GM21390 (cell line): ENCODE measurements around the gene SLC22A15.
A peak's percentile ranks its signal among the peaks of the same experiment; 100 is the strongest.
"Not testable (repeated sequence)": the region's sequence is repeated elsewhere in the genome, so short reads cannot be mapped to it uniquely, and the experiment has no call there.

Source experiments
- ATAC-seq: cut with Tn5 transposase; IDR thresholded peaks from one replicate; pipeline ENCODE4 v1.9.1; 2021; ENCODE audit not compliant: unreplicated experiment

The SLC22A15 gene

DNA sequence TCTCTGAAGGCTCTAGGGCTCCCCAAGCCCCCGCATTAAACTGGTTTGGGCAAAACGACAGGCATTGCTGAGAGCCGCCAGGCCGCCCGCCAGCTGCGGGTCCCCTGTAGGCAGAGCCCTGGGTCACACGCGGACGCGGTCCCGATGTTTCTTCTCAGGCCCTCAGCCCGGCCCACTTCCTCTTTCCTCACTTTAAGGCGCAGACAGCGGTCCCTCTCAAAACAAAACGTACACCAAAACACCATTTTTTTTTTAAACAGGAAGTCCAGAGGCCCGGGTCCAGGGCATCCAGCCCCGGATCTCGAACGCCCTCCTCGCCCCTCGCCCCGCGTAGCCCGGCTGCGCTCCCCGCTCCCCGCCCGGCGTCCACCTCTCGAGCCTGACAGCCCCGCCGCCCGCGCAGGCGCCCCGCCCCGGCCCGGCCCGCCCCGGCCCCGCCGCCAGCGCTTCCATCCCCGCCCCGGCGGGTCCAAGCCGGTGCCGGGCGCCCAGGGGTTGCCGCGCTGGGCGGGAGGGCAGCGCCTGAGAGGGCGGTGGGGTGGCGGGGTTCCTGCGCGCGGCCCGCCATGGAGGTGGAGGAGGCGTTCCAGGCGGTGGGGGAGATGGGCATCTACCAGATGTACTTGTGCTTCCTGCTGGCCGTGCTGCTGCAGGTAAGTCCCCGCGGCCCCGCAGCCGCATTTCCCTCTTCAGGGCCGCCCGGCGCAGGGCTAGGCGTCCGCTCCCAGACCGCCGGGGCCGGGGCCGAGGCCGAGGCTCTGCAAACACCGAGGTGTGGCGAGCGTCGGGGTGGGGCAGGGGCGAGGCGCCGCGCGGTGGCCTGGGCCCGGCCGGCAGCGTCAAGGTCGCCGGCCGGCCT lies at the start of gene SLC22A15:
SLC22A15 (plus strand) TSS at position 452 of the 859 bp plus-strand sequence; CDS start at position 567, 115 bp downstream.
- ATAC-seq, result peak; percentile 92

DNA sequence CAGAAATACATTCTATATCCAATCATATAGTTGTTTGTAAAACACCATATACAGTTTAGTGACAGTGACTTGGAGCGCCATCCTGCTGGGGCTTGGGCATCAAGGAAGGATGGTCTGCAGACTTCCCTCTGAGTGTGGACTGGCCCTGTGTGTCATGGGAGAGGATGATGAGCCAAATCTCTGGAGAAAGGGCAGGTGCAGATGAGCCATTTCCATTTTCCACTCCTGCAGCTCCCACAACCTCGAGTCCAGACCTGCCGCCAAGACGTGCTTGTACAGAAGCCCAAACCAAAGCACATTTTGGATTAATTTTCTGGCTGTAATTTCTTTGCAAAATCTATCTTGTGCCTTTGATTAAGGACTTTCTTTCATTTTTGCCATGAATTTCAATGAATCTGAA lies 48.3 kb upstream of the SLC22A15 start:
- no peak for ATAC-seq

DNA sequence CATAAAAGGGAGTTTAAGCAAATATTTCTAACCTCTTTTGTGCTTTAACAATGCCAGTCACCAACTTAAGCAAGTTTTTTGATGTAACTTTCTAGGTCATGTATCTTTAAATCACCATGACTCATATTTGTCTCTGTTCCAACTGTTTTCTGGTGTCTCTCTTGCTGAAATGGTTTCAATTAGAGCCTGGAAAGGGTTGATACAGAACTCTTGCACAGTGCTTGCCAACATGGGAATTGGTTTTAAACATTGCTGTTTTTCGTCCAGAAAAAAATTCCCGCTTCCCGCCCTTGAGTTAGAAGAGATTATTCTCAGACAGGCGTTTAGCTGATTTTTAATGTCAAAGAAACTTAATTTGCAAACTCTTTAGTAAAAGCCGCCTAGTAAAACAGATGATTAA lies 46.4 kb upstream of the SLC22A15 start:
- no peak for ATAC-seq

DNA sequence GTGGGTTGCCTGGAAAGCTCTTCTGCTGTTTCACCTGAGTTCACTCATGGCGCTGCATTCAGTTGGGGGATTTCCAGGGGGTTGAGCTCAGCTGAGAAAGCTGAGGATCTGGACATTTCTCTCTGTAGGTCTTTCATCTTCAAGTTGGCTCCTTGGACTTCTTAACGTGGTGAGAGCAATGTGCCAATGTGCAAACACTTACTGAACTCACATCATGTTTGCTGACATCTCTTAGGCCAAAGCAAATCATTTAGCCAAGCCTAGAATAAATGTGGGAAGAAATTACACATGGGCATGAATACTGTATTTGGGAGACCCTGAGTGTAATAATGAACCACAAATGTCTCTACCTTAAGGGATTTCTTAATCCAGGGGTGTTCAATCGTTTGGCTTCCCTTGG lies 42.7 kb upstream of the SLC22A15 start:
- no peak for ATAC-seq

DNA sequence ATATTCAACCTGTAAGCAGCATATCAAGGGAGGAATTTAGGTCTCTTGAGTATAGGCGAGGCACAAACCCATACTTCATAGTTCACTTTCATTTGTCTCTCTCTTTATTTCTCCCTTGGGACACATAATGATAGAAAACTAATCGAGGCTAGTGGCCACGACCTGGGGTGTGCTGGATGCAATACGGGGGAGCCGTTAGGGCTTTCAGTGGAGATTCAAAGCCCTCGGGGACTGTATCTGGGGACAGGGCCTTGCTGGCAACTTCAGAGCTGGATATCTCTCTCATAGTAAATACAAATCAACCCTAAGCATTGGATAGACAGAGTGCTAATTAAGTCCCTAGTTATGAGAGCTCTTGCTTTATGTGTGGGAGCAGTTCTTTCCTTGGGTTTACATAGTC lies 36.9 kb upstream of the SLC22A15 start:
- ATAC-seq, result no peak

DNA sequence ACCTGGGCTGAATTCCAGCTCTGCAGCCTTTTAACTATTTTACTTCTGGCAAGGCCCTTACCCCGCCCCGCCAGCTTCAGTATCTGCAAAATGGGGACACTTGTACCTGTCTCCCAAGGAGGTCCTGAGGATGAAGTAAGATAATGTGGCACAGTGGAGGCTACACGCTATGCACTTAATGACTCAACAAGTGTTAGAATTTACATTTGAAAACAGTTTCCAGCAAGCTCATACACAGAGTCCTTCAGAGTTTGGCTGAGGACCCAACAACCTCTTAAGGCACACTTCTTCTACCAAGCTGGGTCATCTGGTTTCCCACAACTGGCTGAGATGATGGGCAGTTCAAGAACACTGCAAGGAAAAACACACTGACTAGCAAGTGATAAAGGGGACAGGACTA lies 30.2 kb upstream of the SLC22A15 start:
- ATAC-seq, result no peak

DNA sequence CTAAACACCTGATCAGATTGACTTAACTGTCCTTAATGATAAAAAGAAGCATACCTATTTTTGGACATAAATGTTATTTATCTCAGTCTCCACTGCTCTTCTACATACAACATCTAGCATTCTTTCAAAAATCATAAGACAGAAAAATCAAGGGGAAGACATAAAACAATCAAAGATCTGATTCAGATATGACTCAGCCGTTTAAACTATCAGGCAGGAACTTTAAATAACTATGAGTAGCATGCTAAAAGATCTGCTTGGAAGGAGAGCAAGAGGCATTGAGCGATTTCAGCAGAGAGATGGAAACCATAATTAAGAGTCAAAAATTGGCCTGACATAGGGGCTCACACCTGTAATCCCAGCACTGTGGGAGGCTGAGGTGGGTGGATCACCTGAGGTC lies 27.2 kb upstream of the SLC22A15 start:
- no peak for ATAC-seq

DNA sequence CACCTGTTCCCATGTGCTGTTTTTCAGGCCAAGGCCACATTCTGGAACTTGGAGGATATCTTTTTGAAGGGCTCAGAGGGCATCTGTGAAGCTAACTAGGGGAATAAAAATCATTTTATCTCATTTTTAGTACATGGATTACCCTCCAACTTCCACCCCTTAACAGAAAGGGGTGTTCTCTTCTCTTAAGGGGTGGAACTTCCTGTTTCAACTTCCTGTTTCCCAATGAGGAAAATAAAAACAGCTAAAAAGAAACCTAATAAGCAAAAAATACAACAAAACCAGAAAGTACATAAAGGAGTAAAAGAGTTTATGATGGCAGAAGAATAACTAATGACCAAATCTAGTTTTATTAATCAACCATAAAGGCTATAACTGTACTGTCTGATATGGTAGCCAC lies 24.8 kb upstream of the SLC22A15 start:
- ATAC-seq, result no peak

DNA sequence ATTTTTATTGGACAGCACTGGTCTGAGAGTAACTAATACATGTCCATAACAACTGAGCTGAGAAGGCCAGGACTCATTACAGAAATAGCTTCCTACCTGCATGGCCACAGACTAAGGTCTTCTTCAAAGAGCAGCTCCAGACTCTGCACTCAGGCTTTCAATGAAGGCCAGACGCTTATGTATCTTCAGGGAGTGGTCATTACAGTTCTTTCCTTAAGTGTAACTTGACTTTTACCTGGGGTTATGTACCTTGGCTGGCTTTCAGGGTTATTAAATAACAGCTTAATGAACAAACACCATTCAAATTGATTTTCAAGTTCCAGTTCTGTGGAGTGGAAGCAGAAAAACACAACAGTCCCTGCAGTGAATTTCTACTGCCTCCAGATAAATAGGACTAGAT lies 23.8 kb upstream of the SLC22A15 start:
- no peak for ATAC-seq

DNA sequence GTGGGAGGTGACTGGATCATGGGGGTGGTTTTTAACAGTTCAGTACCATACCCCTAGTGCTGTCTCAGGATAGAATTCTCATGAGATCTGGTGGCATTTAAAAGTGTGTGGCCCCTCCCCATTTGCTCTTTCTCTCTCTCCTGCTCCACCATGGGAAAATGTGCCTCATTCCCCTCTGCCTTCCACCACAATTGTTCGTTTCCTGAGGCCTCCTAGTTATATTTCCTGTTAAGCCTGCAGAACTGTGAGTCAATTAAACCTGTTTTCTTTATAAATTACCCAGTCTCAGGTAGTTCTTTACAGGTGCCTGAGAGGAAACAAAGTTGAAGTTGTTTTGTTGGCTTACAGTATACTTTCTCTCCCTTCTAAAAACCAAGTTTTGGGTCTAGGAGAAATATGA lies 23.1 kb upstream of the SLC22A15 start:
- ATAC-seq, result no peak

DNA sequence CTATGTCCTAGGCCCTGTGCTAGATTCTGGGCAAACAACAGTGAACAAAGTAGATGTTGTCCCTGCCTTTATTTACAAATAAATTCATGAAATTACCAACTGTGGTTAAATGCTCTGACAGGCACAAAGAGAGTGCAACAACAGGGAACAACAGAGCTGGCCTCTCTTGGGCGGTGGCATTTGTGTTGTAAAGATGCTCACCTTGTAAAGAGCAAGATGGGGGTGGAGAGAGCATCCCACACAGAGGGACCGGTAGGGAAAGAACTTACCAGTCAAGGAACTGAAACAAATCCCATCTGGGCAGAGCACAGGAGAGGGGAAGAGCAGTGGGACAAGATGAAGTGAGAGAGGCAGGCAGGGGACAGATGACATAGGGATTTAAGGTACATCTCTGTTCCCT lies 21.6 kb upstream of the SLC22A15 start:
- no peak for ATAC-seq

DNA sequence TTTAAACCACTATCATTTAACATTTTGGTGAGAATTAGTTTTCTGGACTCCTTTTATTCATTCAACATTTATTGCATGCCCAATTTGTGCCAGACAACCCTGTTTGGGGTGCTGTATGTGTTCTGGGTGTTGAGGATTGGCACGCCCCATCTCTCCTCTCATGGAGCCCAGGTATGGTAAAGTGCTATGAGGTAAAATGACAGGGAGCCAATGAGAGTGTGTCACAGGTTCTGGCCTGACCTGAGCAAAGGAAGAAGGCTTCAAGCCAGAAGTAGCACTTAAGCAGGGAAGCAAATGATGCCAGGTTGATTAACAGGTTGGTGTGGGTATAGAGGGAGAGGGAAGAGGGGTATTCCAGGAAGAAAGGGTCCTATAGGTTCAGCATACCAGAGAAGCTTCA lies 21.1 kb upstream of the SLC22A15 start:
- no peak for ATAC-seq

DNA sequence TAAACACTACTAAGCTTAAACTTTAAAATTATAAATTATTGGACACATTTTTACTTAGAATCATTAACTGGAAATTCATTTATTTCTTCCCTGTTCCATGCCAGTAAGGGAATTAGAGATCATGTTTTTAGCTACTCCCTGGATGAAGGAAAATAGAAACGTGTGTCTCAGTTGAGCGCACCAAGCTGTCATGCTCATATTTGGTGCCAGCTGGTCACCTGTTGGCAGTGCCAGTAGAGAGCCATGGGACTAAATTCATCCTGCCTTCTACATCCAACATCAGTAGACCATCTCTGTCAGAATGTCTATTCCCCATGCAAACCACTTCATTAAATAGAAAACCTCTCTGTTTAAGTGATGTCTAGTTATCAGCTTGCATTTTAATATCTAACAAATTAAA lies 17.4 kb upstream of the SLC22A15 start:
- ATAC-seq, result no peak

DNA sequence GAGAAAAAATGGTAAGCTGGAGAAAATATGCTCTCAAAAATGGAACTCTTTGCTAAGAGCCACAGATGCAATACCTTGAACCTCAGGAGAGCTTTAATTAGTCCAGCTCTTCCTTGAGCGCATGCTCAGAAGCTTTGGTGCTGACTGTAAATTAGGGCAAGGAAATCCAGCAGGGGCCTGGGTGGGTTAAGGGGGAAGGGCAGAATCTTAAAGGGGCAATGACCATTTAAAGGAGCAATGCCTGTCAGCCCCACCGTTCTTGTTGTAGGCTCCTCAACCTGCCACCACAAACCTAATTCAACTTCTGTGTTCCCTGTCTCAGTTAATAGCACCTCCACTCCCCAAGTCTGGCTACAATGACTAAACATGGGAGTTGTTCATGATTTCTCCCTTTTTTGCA lies 6.8 kb upstream of the SLC22A15 start:
- ATAC-seq, result no peak

DNA sequence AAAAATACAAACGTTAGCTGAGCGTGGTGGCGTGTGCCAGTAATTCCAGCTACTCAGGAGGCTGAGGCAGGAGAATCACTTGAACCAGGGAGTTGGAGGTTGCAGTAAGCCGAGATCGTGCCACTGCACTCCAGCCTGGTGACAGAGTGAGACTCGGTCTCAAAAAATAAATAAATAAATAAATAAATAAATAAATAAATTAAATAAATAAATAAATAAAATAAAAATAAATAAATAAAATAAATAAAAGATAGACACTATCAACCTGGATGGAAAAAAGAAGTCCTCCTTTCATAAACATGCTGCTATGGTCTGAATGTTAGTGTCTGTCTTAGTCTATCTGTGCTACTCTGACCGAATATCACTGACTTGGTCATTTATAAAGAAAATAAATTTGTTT lies 4.5 kb upstream of the SLC22A15 start:
- not testable (repeated sequence) for ATAC-seq

DNA sequence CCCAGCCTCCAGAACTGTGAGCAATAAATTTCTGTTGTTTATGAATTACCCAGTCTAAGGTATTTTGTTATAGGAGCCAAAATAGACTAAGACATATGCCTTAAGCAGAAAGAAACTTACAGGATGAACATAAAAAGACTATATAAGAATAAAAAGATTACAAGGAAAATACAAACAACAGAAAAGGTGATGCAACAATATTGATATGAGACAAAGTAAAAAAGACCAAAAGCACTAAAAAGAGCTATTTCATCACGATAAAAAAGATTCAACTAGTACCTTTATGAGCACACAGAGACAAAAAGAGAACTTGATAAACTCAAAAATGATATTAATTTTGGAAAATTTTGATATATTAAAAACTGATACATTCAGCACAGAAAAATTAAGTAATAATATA lies 3.2 kb upstream of the SLC22A15 start:
- no peak for ATAC-seq

DNA sequence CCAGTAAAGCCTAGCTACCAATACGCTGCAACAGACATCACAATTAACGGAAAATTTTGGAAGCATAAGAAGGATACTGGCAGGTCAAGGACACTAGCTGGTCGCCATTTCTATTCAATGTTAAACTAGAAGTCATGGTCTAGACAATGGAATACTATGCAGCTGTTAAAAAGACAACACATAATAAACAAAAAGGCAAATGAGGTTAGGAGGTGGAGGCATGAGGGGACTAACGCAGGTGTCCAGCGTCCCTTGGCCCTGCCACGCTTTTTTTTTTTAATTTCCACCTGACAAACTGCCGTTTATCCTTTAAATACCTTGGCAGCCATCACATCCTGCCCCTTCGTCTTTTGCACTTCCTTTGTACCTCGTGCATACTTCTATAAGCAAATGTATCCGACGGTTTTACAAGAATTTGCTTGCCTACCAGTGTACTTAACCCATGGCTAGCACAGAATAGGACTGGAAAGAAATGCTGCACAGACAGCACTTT lies 698 bp upstream of the SLC22A15 start:
- no peak for ATAC-seq

DNA sequence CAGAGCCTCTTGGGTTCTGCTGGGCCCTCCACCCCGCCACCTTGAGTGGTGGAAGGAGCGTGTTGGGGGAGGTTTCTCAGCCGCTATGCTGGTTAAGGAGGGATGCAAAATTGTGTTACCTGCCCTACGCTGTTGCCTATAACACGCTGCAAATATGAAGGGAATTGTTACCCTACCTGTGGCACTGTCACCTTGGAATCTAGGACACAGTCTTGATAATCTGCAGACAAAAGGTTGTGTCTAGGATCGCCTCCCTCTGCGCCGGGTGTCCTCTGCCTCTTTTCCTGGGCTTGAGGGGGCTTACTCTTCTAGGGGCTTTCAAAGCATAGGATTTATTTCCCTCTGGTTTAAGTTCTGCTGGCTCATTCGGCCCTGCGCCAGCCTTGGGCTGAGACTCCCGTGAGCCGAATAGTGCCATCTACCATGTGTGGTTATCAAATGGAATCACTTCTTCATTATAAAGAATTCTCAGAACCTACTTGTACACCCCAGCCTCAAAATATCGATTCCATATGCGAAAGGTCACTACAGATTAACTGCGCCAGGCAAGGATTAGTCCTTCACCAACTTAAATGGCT lies 697 bp downstream of the SLC22A15 start:
- no peak for ATAC-seq

DNA sequence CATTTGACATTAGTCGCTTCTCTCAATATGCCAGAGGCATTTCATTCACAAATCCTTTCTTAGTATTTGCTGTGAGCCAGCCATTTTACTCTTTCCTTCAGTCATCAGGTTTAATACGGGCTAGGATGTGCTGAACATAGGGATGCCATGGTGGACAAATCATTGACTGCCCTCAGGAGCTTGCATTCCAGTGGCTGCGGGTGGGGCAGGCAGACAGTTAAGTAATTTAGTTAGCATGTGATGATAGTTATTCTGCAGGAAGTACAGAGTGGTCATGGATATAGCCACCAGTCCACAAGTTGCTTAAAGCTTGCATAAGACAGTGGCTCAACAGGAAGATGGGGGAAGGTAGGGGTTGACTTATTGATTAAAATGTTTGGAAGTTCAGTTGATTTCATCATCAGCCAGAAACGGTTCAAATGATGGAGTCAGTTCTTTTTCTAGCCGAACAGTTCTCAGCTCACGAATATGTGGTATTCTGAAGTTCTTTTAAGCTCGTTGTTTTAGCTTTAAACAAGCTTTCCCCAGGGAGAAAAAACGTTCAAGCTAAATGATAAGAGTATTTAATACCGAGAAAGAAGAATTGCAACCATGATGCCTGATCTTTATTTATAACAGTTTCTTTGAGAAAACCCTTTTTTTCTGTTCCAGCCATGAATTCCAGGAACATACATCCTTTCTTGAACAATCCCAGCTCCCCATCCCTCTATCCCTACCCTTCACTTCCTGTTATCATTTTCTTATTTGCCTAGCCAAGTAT lies 1.4 kb downstream of the SLC22A15 start:
- no peak for ATAC-seq

DNA sequence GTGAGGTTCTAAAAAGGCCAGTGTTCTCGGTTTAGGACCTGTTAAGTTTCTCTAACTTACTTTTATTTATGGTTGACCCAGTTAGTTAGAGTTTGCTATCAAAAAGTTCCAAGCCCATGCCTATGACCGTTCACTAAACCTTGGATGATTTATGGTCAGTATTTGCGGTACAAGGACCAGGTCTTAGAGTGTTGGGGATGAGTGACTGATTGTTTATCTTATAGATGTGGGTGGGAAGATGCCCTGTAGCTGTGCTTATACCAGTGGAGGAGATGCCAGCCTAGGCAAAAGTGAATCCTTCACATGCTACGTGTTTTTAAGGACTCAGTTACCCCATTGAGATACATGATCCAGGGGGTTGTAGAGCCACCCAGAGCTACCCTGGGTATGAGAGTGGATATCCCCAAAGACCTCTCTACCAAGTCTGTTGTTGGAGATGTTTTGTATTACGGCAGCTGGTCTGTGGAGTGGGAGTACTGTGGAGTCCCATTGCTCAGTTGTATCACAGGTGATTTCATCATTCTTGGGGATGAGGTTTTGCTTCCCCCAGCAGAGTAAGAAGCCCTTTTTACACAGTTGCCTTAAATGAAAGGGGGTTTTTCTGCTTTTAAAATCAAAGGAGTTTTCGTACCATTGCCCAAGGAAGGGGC lies 2.1 kb downstream of the SLC22A15 start:
- no peak for ATAC-seq

DNA sequence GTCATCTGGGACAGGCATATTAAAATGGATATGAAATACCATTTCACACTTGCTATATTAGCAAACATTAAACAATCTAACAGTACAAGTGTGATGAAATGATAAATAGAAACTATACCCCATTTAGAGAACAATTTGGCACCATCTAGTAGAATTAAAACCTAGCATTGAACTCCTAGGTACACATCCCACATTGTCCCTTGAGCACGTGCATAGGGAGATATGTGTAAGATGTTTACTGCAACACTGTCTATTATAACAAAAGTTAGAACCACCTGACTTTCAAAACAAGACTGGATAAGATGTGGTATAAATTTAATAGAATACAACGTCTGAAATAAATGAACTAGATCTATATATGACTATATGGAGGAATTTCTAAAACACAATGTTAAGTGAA lies 3.8 kb downstream of the SLC22A15 start:
- no peak for ATAC-seq
